DOHH2 (cell line): ENCODE results near the gene APOBEC3B.
"Not testable (repeated sequence)": the region's sequence is repeated elsewhere in the genome, so short reads cannot be mapped to it uniquely, and the experiment has no call there.

Source experiments
- H3F3A ChIP-seq: fragments of 200-600 bp; sonication (generic), shearing (Covaris generic); 2 replicates; pipeline ENCODE4 v1.6.0; 2016; ENCODE audit warnings: antibody characterized with exemption, mild to moderate bottlenecking; ENCODE audit not compliant: control insufficient read depth, insufficient read depth
- H3K27ac ChIP-seq: fragments of 200-600 bp; sonication (generic); 2 replicates; pipeline ENCODE4 v1.5.1; 2014; ENCODE audit warnings: low read depth, mild to moderate bottlenecking, low read length, moderate library complexity
- H3K27me3 ChIP-seq: fragments of 200-600 bp; sonication (generic); 2 replicates; pipeline ENCODE4 v1.6.1; 2014; ENCODE audit warnings: mild to moderate bottlenecking, low read length, mixed read lengths; ENCODE audit not compliant: control insufficient read depth
- H3K36me3 ChIP-seq: fragments of 200-600 bp; sonication (generic); 2 replicates; pipeline ENCODE4 v1.6.1; 2014; ENCODE audit warnings: mild to moderate bottlenecking, low read length, moderate library complexity, mixed read lengths; ENCODE audit not compliant: control insufficient read depth
- H3K4me1 ChIP-seq: fragments of 200-600 bp; sonication (generic); 2 replicates; pipeline ENCODE4 v1.6.1; 2014; ENCODE audit warnings: mild to moderate bottlenecking, low read length, mixed read lengths; ENCODE audit not compliant: control insufficient read depth
- H3K4me2 ChIP-seq: fragments of 200-600 bp; sonication (generic); 2 replicates; pipeline ENCODE4 v1.6.0; 2014; ENCODE audit warnings: mild to moderate bottlenecking, low read length, moderate library complexity
- H3K4me3 ChIP-seq: fragments of 200-600 bp; sonication (generic); 2 replicates; pipeline ENCODE4 v1.5.1; 2014; ENCODE audit warnings: mild to moderate bottlenecking, low read length, mixed read lengths
- H3K79me2 ChIP-seq: fragments of 200-600 bp; sonication (generic); 2 replicates; pipeline ENCODE4 v1.6.1; 2014; ENCODE audit warnings: mild to moderate bottlenecking, low read length, mixed read lengths; ENCODE audit not compliant: control insufficient read depth
- H3K9me2 ChIP-seq: fragments of 200-600 bp; sonication (generic); replicated peaks from 2 replicates; pipeline ENCODE4 v1.6.1; 2014; ENCODE audit warnings: mild to moderate bottlenecking, low read length, mixed read lengths; ENCODE audit not compliant: control insufficient read depth
- H3K9me3 ChIP-seq: fragments of 200-600 bp; sonication (generic); 2 replicates; pipeline ENCODE4 v1.6.1; 2014; ENCODE audit warnings: antibody characterized with exemption, low read length, mixed read lengths; ENCODE audit not compliant: control insufficient read depth, insufficient read depth
- H4K20me1 ChIP-seq: fragments of 200-600 bp; sonication (generic); 2 replicates; pipeline ENCODE4 v1.6.0; 2014; ENCODE audit warnings: low read depth, mild to moderate bottlenecking, antibody characterized with exemption, low read length, moderate library complexity; ENCODE audit not compliant: control insufficient read depth, insufficient read depth
- CTCF ChIP-seq: fragments of 200-600 bp; sonication (generic); IDR thresholded peaks from one replicate; pipeline ENCODE4 v1.5.1; 2014; ENCODE audit warnings: antibody characterized with exemption, mild to moderate bottlenecking, low read depth, low read length; ENCODE audit not compliant: poor library complexity, severe bottlenecking
- EZH2phosphoT487 ChIP-seq: fragments of 200-600 bp; sonication (generic); IDR thresholded peaks from 2 replicates; pipeline ENCODE4 v1.6.1; 2017; ENCODE audit warnings: borderline replicate concordance, mild to moderate bottlenecking, antibody characterized with exemption, low read length, moderate library complexity, mixed read lengths

APOBEC3B gene

GRCh38 chr22:38944653-38945052 is 37.5 kb upstream of the APOBEC3B start:
- no peaks in the 10 kb centered on the region for H3K36me3 ChIP-seq
- no peaks in the 10 kb centered on the region for H3K9me2 ChIP-seq
- TF ChIP-seq CTCF (no peak), EZH2phosphoT487 (no peak)
- 0 out of 2 replicates have a peak, but pooled peaks cover 3% of the 10 kb centered on the region for H4K20me1 ChIP-seq
- peaks cover 12% of the 10 kb centered on the region; the same call in 1 of the 2 replicates for H3K4me1 ChIP-seq
- H3F3A ChIP-seq, result peaks cover 3% of the 10 kb centered on the region; the same call in 1 of the 2 replicates
- H3K9me3 ChIP-seq, result no peaks in the 10 kb centered on the region
- no peak overlapping the region for H3K4me3 ChIP-seq
- no peaks in the 10 kb centered on the region for H3K79me2 ChIP-seq
- no peak overlapping the region for H3K27ac ChIP-seq
- no peak overlapping the region for H3K4me2 ChIP-seq
- peaks cover 59% of the 10 kb centered on the region for H3K27me3 ChIP-seq

DNA sequence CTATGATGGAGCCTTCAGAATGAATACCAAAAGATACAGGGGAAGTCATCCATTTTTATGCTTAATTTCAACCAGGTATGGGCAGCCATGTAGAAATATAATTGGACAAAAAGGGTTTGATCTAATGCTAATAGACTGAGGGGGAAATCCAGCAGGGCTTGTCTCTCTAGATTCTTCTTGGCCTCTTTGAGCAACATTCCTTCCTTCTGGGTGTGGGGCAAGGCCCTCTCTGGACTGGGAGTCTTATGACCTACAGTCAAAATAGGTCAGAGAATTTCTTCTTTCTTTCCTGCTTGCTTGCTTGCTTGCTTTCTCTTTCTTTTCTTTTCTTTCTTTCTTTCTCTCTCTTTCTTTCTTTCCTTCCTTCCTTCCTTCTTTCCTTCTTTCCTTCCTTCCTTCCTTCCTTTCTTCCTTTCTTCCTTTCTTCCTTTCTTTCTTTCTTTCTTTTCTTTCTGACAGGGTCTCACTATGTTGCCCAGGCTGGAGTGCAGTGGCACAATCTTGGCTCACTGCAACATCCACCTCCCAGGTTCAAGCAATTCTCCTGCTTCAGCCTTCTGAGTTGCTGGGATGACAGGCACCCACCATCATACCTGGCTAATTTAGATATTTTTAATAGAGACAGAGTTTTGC is 36.3 kb upstream of the APOBEC3B start:
- H3K79me2 ChIP-seq, H3K9me3 ChIP-seq, H4K20me1 ChIP-seq, H3K9me2 ChIP-seq, H3K4me3 ChIP-seq, H3K27ac ChIP-seq, H3F3A ChIP-seq, H3K36me3 ChIP-seq, H3K4me2 ChIP-seq: not testable (repeated sequence)
- peaks cover 52% of the 10 kb centered on the region for H3K27me3 ChIP-seq
- peaks cover 12% of the 10 kb centered on the region; the same call in 1 of the 2 replicates for H3K4me1 ChIP-seq

- Histone ChIP-seq H3K9me3 (no peaks in the 10 kb centered on the region), H3K36me3 (no peaks in the 10 kb centered on the region), H3K79me2 (no peaks in the 10 kb centered on the region), H3K9me2 (no peaks in the 10 kb centered on the region), H3K27me3 (peaks cover 49% of the 10 kb centered on the region), H4K20me1 (0 out of 2 replicates have a peak, but pooled peaks cover 3% of the 10 kb centered on the region), H3K27ac (no peak overlapping the region), H3K4me3 (no peak overlapping the region), H3K4me1 (peaks cover 9% of the 10 kb centered on the region; the same call in 1 of the 2 replicates), H3K4me2 (no peak overlapping the region), H3F3A (no peaks in the 10 kb centered on the region)
- TF ChIP-seq EZH2phosphoT487 (no peak), CTCF (no peak)
Measured at GRCh38 chr22:38946771-38947170, 35.4 kb upstream of the APOBEC3B start.

- H3K9me3 ChIP-seq, result no peaks in the 10 kb centered on the region
- H3K4me3 ChIP-seq, result no peak overlapping the region
- H3F3A ChIP-seq, result no peaks in the 10 kb centered on the region
- no peaks in the 10 kb centered on the region for H3K36me3 ChIP-seq
- TF ChIP-seq EZH2phosphoT487 (no peak), CTCF (no peak)
- 0 out of 2 replicates have a peak, but pooled peaks cover 3% of the 10 kb centered on the region for H4K20me1 ChIP-seq
- H3K79me2 ChIP-seq, result no peaks in the 10 kb centered on the region
- H3K9me2 ChIP-seq, result no peaks in the 10 kb centered on the region
- no peak overlapping the region for H3K27ac ChIP-seq
- peaks cover 49% of the 10 kb centered on the region for H3K27me3 ChIP-seq
- no peak overlapping the region for H3K4me2 ChIP-seq
- peaks cover 6% of the 10 kb centered on the region; the same call in 1 of the 2 replicates for H3K4me1 ChIP-seq
Measured at GRCh38 chr22:38947321-38948140, 34.6 kb upstream of the APOBEC3B start.
